Ascending aorta (tissue), 2 donors: ENCODE data around the gene OR2AE1. TPM values are rescaled to one million over a fixed set of nuclear protein-coding genes. Genes with fewer than 3 reads are reported as not detected.

Source experiments
- DNase-seq, 2 donors: peaks; one replicate each; pipeline ENCODE4 v3.0.0-alpha.2; 2019; ENCODE audit warnings: low spot score in 2 of 2
- H3K27ac ChIP-seq, 2 donors: fragments of 200-600 bp; sonication (generic); one replicate each; pipeline ENCODE4 v1.5.1; 2016 to 2017; ENCODE audit warnings: mild to moderate bottlenecking in 1 of 2
- H3K27me3 ChIP-seq: fragments of 200-600 bp; sonication (generic); one replicate; pipeline ENCODE4 v1.5.1; 2017
- H3K36me3 ChIP-seq, 2 donors: fragments of 200-600 bp; sonication (generic); one replicate each; pipeline ENCODE4 v1.5.1; 2016
- H3K4me1 ChIP-seq, 2 donors: fragments of 200-600 bp; sonication (generic); one replicate each; pipeline ENCODE4 v1.5.1; 2016 to 2017; ENCODE audit warnings: mild to moderate bottlenecking in 1 of 2
- H3K4me3 ChIP-seq, 2 donors: fragments of 200-600 bp; sonication (generic); one replicate each; pipeline ENCODE4 v1.5.1; 2016 to 2017; ENCODE audit warnings: mild to moderate bottlenecking in 1 of 2
- H3K9me3 ChIP-seq, 2 donors: fragments of 200-600 bp; sonication (generic); one replicate each; pipeline ENCODE4 v1.5.1; 2016
- CTCF ChIP-seq, 3 experiments: fragments of 200-600 bp in 2 of 3; fragments of 450-650 bp in 1 of 3; sonication (generic) in 2 of 3; IDR thresholded peaks; one replicate each; pipeline ENCODE4 v1.5.1; 2016 to 2019; ENCODE audit warnings: antibody characterized with exemption in 3 of 3, mild to moderate bottlenecking in 1 of 3, moderate library complexity in 1 of 3
- intact Hi-C: fragments of 100-400 bp; cut with DNase I; formaldehyde crosslinking; loops from one replicate; pipeline ENCODE4 v1.15.1; 2023
- total RNA-seq: library from RNA; depleted of rRNA; stranded (reverse); fragments of >200 nt; gene quantifications from one replicate; pipeline ENCODE4 v1.1.0, GENCODE V29; 2016

The OR2AE1 gene
- total RNA-seq, 1 donor from 2014 or later = not detected

- peak; percentile 79 to 96 for DNase-seq
- intact Hi-C loops = loop anchor here (2.0 to 10.0 kb wide), 5 partner anchors 58 to 1326 kb away; partner anchors contain the start of genes FIS1, ZNF3, ZNF655 and ZSCAN25
- Histone ChIP-seq H3K4me1 (peaks cover 19 to 26% of the 10 kb centered on the region in 2 donors), H3K27me3 (no peaks in the 10 kb centered on the region), H3K9me3 (no peaks in the 10 kb centered on the region), H3K4me3 (peak within 1 kb of the TSS; percentile 87 to 94), H3K36me3 (peaks cover 0 to 7% of the 10 kb centered on the region in 2 donors), H3K27ac (peak within 1 kb of the TSS; percentile 93 to 96)
- TF ChIP-seq CTCF (IDR thresholded peaks at IDR 0.05) = peak in 2 of 3 experiments; percentile 28 to 40
Observed at GRCh38 chr7:99918959-99919813, 42.4 kb upstream of the OR2AE1 start, which contains the start of gene TRIM4. TSS of gene TRIM4 (minus strand) at chr7:99919530. CDS start at chr7:99919401, 129 bp downstream.

GRCh38 chr7:99910976-99911375 is 34.1 kb upstream of the OR2AE1 start:
- Histone ChIP-seq H3K9me3 (no peaks in the 10 kb centered on the region), H3K4me3 (no peak overlapping the region), H3K27ac (no peak overlapping the region), H3K4me1 (no peaks in the 10 kb centered on the region), H3K27me3 (no peaks in the 10 kb centered on the region), H3K36me3 (peaks cover 35 to 40% of the 10 kb centered on the region in 2 donors)
- DNase-seq = no peak
- intact Hi-C loops = loop anchor here (10.0 kb wide), 1 partner anchor 1334 kb away; the partner anchor contains the start of gene FIS1
- no peak for TF ChIP-seq CTCF (IDR thresholded peaks at IDR 0.05)

- Histone ChIP-seq H3K4me1 (no peaks in the 10 kb centered on the region), H3K9me3 (no peaks in the 10 kb centered on the region), H3K4me3 (no peak overlapping the region), H3K36me3 (peaks cover 52 to 71% of the 10 kb centered on the region in 2 donors), H3K27me3 (no peaks in the 10 kb centered on the region), H3K27ac (no peak overlapping the region)
- intact Hi-C loops = no loop called here
- no peak for DNase-seq
- no peak for TF ChIP-seq CTCF (IDR thresholded peaks at IDR 0.05)
Observed at GRCh38 chr7:99901581-99901980, 24.7 kb upstream of the OR2AE1 start.

GRCh38 chr7:99899830-99900519 is 23.1 kb upstream of the OR2AE1 start:
- H3K36me3 ChIP-seq = peaks cover 37 to 55% of the 10 kb centered on the region in 2 donors
- no peak for DNase-seq
- intact Hi-C loops = no loop called here
- TF ChIP-seq CTCF (IDR thresholded peaks at IDR 0.05) = no peak
- H3K4me1 ChIP-seq = no peaks in the 10 kb centered on the region
- H3K4me3 ChIP-seq = no peak overlapping the region
- H3K27ac ChIP-seq = no peak overlapping the region
- no peaks in the 10 kb centered on the region for H3K9me3 ChIP-seq
- no peaks in the 10 kb centered on the region for H3K27me3 ChIP-seq

- Histone ChIP-seq H3K4me1 (no peaks in the 10 kb centered on the region), H3K9me3 (no peaks in the 10 kb centered on the region), H3K27me3 (no peaks in the 10 kb centered on the region), H3K36me3 (peaks cover 30 to 45% of the 10 kb centered on the region in 2 donors), H3K27ac (no peak overlapping the region), H3K4me3 (no peak overlapping the region)
- intact Hi-C loops = no loop called here
- DNase-seq = no peak
- TF ChIP-seq CTCF (IDR thresholded peaks at IDR 0.05) = no peak
Observed at GRCh38 chr7:99898836-99899235, 22.0 kb upstream of the OR2AE1 start.
